Measurements from ENCODE around the gene APC. TPM values are rescaled to one million over a fixed set of nuclear protein-coding genes. Genes with fewer than 3 reads are reported as not detected.
"Not testable (repeated sequence)": the region's sequence is repeated elsewhere in the genome, so short reads cannot be mapped to it uniquely, and the experiment has no call there.

APC gene
- total RNA-seq, 6 donors from 2014 or later, result 38.4 to 95.3 (median 71.6) TPM

DNA sequence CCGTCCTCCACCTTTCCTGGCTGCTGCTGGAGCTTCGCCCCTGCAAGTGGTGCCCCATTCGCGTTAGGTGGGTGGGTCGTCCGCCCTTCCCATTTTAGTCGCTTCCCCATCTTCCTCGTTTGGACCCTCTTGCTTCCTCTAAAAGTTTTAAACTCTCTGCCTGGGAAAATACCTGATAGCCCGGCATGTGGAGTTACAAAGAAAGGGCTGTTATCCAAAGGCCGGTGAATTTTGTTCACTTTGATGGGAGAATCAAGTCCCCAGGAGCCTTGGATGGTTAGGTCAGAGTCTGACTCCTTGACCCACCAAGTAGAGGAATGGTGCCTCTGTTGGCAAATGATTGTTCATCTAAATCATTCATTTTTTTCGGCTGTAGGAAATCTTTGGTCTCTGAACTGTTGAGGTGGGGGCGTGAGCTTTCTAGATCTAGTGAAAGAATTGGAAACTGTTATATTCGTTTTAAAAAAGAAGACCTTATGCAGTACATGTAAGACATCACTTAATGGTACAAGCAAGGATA lies 29.5 kb upstream of the APC start:
- no peaks in the 10 kb centered on the region for H3K9me3 ChIP-seq
- TF ChIP-seq POLR2A (IDR thresholded peaks at IDR 0.05) (no peak), POLR2AphosphoS5 (IDR thresholded peaks at IDR 0.05) (no peak), EP300 (IDR thresholded peaks at IDR 0.05) (no peak)
- TF ChIP-seq, protein P1, sequence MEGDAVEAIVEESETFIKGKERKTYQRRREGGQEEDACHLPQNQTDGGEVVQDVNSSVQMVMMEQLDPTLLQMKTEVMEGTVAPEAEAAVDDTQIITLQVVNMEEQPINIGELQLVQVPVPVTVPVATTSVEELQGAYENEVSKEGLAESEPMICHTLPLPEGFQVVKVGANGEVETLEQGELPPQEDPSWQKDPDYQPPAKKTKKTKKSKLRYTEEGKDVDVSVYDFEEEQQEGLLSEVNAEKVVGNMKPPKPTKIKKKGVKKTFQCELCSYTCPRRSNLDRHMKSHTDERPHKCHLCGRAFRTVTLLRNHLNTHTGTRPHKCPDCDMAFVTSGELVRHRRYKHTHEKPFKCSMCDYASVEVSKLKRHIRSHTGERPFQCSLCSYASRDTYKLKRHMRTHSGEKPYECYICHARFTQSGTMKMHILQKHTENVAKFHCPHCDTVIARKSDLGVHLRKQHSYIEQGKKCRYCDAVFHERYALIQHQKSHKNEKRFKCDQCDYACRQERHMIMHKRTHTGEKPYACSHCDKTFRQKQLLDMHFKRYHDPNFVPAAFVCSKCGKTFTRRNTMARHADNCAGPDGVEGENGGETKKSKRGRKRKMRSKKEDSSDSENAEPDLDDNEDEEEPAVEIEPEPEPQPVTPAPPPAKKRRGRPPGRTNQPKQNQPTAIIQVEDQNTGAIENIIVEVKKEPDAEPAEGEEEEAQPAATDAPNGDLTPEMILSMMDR (IDR thresholded peaks at IDR 0.05), result no peak
- ATAC-seq (ENCODE audit: low FRiP score in 2 of 2) (peak in 1 of 2 donors; percentile 3), DNase-seq (no peak)
- no peaks in the 10 kb centered on the region for H3K36me3 ChIP-seq
- peaks cover 19 to 48% (median 39%) of the 10 kb centered on the region in 4 donors for H3K4me1 ChIP-seq
- peak overlapping the region; percentile 71 to 87 (median 85) for H3K4me3 ChIP-seq
- peak overlapping the region; percentile 85 to 97 (median 93) for H3K27ac ChIP-seq
- 2 to 3% methylated on average over 12 to 13 of the region's 13 CpGs for WGBS, 2 donors
- no peaks in the 10 kb centered on the region for H3K27me3 ChIP-seq

GRCh38 chr5:112709416-112709815 lies 28.3 kb upstream of the APC start:
- no peak for ATAC-seq (ENCODE audit: low FRiP score in 2 of 2)

DNA sequence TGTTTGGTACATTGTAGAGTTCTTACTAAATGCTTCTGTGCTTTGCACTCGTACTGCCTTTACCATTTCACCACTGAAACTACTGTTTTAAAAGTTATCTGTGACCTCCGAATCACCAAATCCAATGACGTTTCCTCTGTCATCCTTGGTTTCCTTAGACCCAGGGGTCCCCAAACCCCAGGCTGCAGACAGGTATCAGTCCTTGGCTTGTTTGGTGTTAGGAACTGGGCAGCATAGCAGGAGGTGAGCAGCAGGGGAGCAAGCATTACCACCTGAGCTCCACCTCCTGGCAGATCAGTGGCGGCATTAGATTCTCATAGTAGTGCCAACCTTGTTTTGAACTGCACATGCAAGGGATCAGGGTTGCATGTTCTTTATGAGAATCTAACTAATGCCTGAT lies 26.8 kb upstream of the APC start:
- ATAC-seq (ENCODE audit: low FRiP score in 2 of 2) (no peak), DNase-seq (no peak)
- H3K4me1 ChIP-seq, result peaks cover 20 to 55% (median 39%) of the 10 kb centered on the region in 4 donors
- WGBS, 2 donors, result 91 to 94% methylated on average over 4 of the region's 4 CpGs
- H3K9me3 ChIP-seq, result no peaks in the 10 kb centered on the region
- TF ChIP-seq POLR2A (IDR thresholded peaks at IDR 0.05), result no peak
- no peak for TF ChIP-seq EP300 (IDR thresholded peaks at IDR 0.05)
- TF ChIP-seq, protein P1 (IDR thresholded peaks at IDR 0.05), result no peak
- no peak for TF ChIP-seq POLR2AphosphoS5 (IDR thresholded peaks at IDR 0.05)
- H3K27ac ChIP-seq, result no peak overlapping the region
- H3K4me3 ChIP-seq, result no peak overlapping the region
- H3K27me3 ChIP-seq, result no peaks in the 10 kb centered on the region
- no peaks in the 10 kb centered on the region for H3K36me3 ChIP-seq

More at GRCh38 chr5:112709416-112709815, 28.3 kb upstream of the APC start:
- Histone ChIP-seq H3K9me3 (no peaks in the 10 kb centered on the region), H3K27ac (no peak overlapping the region), H3K4me1 (peaks cover 19 to 55% (median 39%) of the 10 kb centered on the region in 4 donors), H3K4me3 (peak overlapping the region in 2 of 4 donors; percentile 71 to 86), H3K36me3 (no peaks in the 10 kb centered on the region), H3K27me3 (no peaks in the 10 kb centered on the region)
- DNase-seq, result no peak
- TF ChIP-seq EP300 (IDR thresholded peaks at IDR 0.05), result no peak
- TF ChIP-seq POLR2A (IDR thresholded peaks at IDR 0.05), result no peak
- TF ChIP-seq, protein P1 (IDR thresholded peaks at IDR 0.05), result no peak
- TF ChIP-seq POLR2AphosphoS5 (IDR thresholded peaks at IDR 0.05), result no peak
- WGBS, 2 donors, result 79 to 90% methylated on average over 3 of the region's 3 CpGs

- H3K27me3 ChIP-seq, result no peaks in the 10 kb centered on the region
- no peaks in the 10 kb centered on the region for H3K9me3 ChIP-seq
- 79% methylated on average over 3 of the region's 3 CpGs for WGBS, 2 donors
- peaks cover 23 to 55% (median 39%) of the 10 kb centered on the region in 4 donors for H3K4me1 ChIP-seq
- H3K27ac ChIP-seq, result no peak overlapping the region
- ATAC-seq (ENCODE audit: low FRiP score in 2 of 2) (no peak), DNase-seq (no peak)
- H3K4me3 ChIP-seq, result no peak overlapping the region
- no peaks in the 10 kb centered on the region for H3K36me3 ChIP-seq
- TF ChIP-seq, protein P1 (IDR thresholded peaks at IDR 0.05), result no peak
- TF ChIP-seq EP300 (IDR thresholded peaks at IDR 0.05) (no peak), POLR2AphosphoS5 (IDR thresholded peaks at IDR 0.05) (no peak), POLR2A (IDR thresholded peaks at IDR 0.05) (no peak)
Observed at GRCh38 chr5:112711436-112711835, 26.2 kb upstream of the APC start.

DNA sequence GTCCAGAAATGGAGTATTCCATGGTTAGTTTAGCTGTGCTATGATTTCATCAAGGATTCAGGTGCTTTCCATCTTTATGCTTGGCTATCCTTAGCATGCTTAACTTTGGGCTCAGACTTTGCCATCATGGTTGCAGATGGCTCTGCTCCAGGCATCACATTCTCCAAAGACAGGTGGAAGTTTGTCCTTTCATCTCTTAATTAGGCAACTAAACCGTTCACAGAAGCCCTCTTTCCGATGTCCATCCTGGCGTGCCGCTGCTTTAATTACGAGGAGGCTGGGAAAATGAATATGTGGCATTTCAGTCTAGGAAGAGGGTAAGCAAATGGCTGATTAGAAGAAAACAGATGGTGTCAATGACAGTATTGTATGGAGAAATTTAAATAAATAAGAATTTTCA lies 24.5 kb upstream of the APC start:
- peaks cover 17 to 47% (median 33%) of the 10 kb centered on the region in 4 donors for H3K4me1 ChIP-seq
- no peaks in the 10 kb centered on the region for H3K9me3 ChIP-seq
- H3K36me3 ChIP-seq, result no peaks in the 10 kb centered on the region
- ATAC-seq (ENCODE audit: low FRiP score in 2 of 2), result no peak
- no peak for DNase-seq
- WGBS, 2 donors, result 95 to 96% methylated on average over 5 of the region's 5 CpGs
- no peaks in the 10 kb centered on the region for H3K27me3 ChIP-seq
- TF ChIP-seq POLR2A (IDR thresholded peaks at IDR 0.05) (no peak), POLR2AphosphoS5 (IDR thresholded peaks at IDR 0.05) (no peak), EP300 (IDR thresholded peaks at IDR 0.05) (no peak)
- no peak overlapping the region for H3K4me3 ChIP-seq
- no peak overlapping the region for H3K27ac ChIP-seq

DNA sequence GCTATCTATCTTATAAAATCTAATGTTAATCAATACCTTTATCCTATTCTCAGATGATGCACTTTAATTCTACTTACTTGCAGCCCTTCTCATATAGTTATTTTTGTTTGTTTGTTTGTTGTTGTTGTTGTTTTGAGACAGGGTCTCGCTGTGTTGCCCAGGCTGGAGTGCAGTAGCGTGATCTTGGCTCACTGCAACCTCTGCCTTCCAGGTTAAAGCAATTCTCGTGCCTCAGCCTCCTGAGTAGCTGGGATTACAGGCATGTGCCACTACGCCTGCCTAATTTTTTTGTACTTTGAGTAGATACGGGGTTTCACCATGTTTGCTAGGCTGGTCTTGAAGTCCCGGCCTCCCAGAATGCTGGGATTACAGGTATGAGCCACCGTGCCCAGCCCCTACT lies 20.8 kb upstream of the APC start:
- H3K27me3 ChIP-seq; H3K36me3 ChIP-seq; ATAC-seq (ENCODE audit: low FRiP score in 2 of 2); H3K27ac ChIP-seq; H3K9me3 ChIP-seq; DNase-seq; H3K4me3 ChIP-seq: not testable (repeated sequence)
- H3K4me1 ChIP-seq, result peaks cover 0 to 18% (median 2%) of the 10 kb centered on the region in 4 donors
- 97 to 98% methylated on average over 7 of the region's 7 CpGs for WGBS, 2 donors

All from upper lobe of left lung (tissue), 6 donors.